ENCODE data around the gene KIF4B. TPM values are rescaled to one million over a fixed set of nuclear protein-coding genes. Genes with fewer than 3 reads are reported as not detected.

The KIF4B gene
- total and polyA plus RNA-seq, 2 of the 8 experiments (the other 6 are each of a cell fraction or from before 2014, with no cell fraction given) = 0.02 to 0.15 TPM

DNA sequence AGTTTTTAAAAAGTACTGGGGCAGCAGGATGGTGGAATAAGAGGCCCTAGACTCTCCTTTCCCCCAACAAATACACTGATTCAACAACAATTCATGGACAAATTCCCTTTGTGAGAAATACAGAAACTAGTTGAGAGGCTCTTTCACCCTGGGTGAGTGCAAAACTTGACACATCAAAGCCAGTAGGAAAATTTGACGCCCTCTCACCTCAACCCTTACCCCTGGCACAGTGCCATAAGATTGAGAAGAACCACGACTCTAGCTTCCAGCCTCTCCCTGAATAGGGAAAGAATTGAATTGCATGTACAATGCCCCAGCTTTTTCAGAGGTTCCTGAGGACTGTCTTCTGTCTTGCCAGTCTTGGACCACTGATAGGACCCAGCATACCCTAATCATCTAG is 12.3 kb downstream of the KIF4B start:
- Histone ChIP-seq H3K23me2 (ENCODE audit: low read depth, low read length) (no peaks in the 10 kb centered on the region), H2BK20ac (ENCODE audit: low read length) (no peak overlapping the region), H3K56ac (replicated peaks; ENCODE audit: insufficient read length, low read depth, low read length) (no peak overlapping the region), H4K20me1 (replicated peaks in 1 of 2; ENCODE audit: control insufficient read depth in 1 of 2, insufficient read depth in 2 of 2, low read length in 2 of 2) (no peaks in the 10 kb centered on the region), H3K79me2 (ENCODE audit: control insufficient read depth in 1 of 2, insufficient read depth in 2 of 2, low read length in 2 of 2) (no peaks in the 10 kb centered on the region), H3K4me2 (ENCODE audit: insufficient read depth in 1 of 2, low read depth in 2 of 2, low read length in 2 of 2) (no peak overlapping the region), H3K4me1 (replicated peaks in 1 of 4; ENCODE audit: control insufficient read depth in 3 of 4, insufficient read depth in 4 of 4, low read length in 3 of 4) (peaks cover 0 to 2% (median 0%) of the 10 kb centered on the region in 4 experiments; a peak in 2 of 7 replicates), H2BK15ac (ENCODE audit: low read length) (no peak overlapping the region), H2BK5ac (ENCODE audit: low read depth, low read length) (no peak overlapping the region), H3K23ac (ENCODE audit: insufficient read length) (no peak overlapping the region), H2BK120ac (replicated peaks; ENCODE audit: low read depth, low read length) (no peak overlapping the region), H4K5ac (ENCODE audit: insufficient read length, low read depth, low read length) (no peak overlapping the region), H2AK5ac (ENCODE audit: low read depth, low read length) (no peak overlapping the region), H3K36me3 (ENCODE audit: control insufficient read depth in 2 of 4, insufficient read depth in 4 of 4, low read length in 3 of 4) (no peaks in the 10 kb centered on the region), H3K14ac (ENCODE audit: insufficient read length) (no peak overlapping the region), H3K27me3 (replicated peaks in 1 of 4; ENCODE audit: control insufficient read depth in 3 of 4, extremely low read depth in 1 of 4, insufficient read depth in 3 of 4, low read length in 3 of 4) (no peaks in the 10 kb centered on the region), H3K4me3 (ENCODE audit: extremely low read depth in 1 of 4, insufficient read depth in 2 of 4, low read depth in 3 of 4, low read length in 4 of 4) (no peak overlapping the region), H3K9me3 (ENCODE audit: insufficient read depth in 2 of 2, low read depth in 1 of 2, low read length in 1 of 2) (no peaks in the 10 kb centered on the region), H3K27ac (ENCODE audit: low read depth, low read length) (no peak overlapping the region), H2BK12ac (ENCODE audit: low read depth, low read length) (no peak overlapping the region), H2AFZ (ENCODE audit: low read length) (no peak overlapping the region), H3K9ac (replicated peaks in 1 of 4; ENCODE audit: extremely low read depth in 1 of 4, low read depth in 3 of 4, low read length in 3 of 4) (no peak overlapping the region), H3K79me1 (ENCODE audit: low read depth, low read length) (no peaks in the 10 kb centered on the region), H3K18ac (ENCODE audit: extremely low read depth, low read length) (no peak overlapping the region), H3K4ac (replicated peaks; ENCODE audit: insufficient read length, low read depth, low read length) (no peak overlapping the region), H4K8ac (ENCODE audit: extremely low read depth, insufficient read depth, low read length) (no peak overlapping the region), H4K91ac (replicated peaks; ENCODE audit: insufficient read length, low read length) (no peak overlapping the region)
- POLR2A ChIA-PET (ENCODE audit: partially characterized antibody) = no interaction called here
- DNase-seq (ENCODE audit: low read depth in 1 of 2, low spot score in 2 of 2) (no peak), FAIRE-seq (no peak)
- CTCF ChIA-PET (ENCODE audit: partially characterized antibody) = interaction anchor here (0.6 to 6.2 kb wide), 11 partner anchors 10 to 593 kb away, joined by 3 to 78 read pairs (median 8); no protein-coding TSS in a partner anchor
- 89% methylated on average over 2 of the region's 2 CpGs; no CpG with 5 or more reads in 1 of the 2 experiments for WGBS, 2 experiments (ENCODE audit: extremely low coverage in 1 of 2, insufficient coverage in 1 of 2, insufficient read length in 1 of 2, insufficient replicate concordance in 2 of 2, low coverage in 1 of 2, low lambda C conversion rate in 2 of 2, missing lambda C conversion rate in 1 of 2)
- TF ChIP-seq BACH1 (IDR thresholded peaks at IDR 0.05; ENCODE audit: low read length) (no peak), NRF1 (IDR thresholded peaks at IDR 0.05; ENCODE audit: low read depth, low read length) (no peak), KDM4A (IDR thresholded peaks at IDR 0.05; ENCODE audit: low read depth, low read length, severe bottlenecking) (no peak), TEAD4 (IDR thresholded peaks at IDR 0.05; ENCODE audit: low read depth, low read length) (no peak), RBBP5 (IDR thresholded peaks at IDR 0.05; ENCODE audit: borderline replicate concordance, low read depth, low read length) (no peak), NANOG (IDR thresholded peaks at IDR 0.05; ENCODE audit: insufficient read depth, low read depth, low read length, poor library complexity, severe bottlenecking) (no peak), TCF12 (IDR thresholded peaks at IDR 0.05; ENCODE audit: low read depth, low read length) (no peak), BRCA1 (IDR thresholded peaks at IDR 0.05; ENCODE audit: low read depth, low read length) (no peak), CREB1 (IDR thresholded peaks at IDR 0.05) (no peak), RAD21 (IDR thresholded peaks at IDR 0.05 in 1 of 2, conservative IDR thresholded peaks at IDR 0.05 in 1 of 2; ENCODE audit: low read depth in 2 of 2, low read length in 2 of 2) (no peak), YY1 (IDR thresholded peaks at IDR 0.05; ENCODE audit: low read depth, low read length) (no peak), SIRT6 (IDR thresholded peaks at IDR 0.05; ENCODE audit: low read length) (no peak), CHD2 (IDR thresholded peaks at IDR 0.05; ENCODE audit: low read length) (no peak)
- TF ChIP-seq, protein P1, sequence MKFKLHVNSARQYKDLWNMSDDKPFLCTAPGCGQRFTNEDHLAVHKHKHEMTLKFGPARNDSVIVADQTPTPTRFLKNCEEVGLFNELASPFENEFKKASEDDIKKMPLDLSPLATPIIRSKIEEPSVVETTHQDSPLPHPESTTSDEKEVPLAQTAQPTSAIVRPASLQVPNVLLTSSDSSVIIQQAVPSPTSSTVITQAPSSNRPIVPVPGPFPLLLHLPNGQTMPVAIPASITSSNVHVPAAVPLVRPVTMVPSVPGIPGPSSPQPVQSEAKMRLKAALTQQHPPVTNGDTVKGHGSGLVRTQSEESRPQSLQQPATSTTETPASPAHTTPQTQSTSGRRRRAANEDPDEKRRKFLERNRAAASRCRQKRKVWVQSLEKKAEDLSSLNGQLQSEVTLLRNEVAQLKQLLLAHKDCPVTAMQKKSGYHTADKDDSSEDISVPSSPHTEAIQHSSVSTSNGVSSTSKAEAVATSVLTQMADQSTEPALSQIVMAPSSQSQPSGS (IDR thresholded peaks at IDR 0.05; ENCODE audit: low read length) = no peak

Data from H1 (cell line).